Coronary artery (tissue), 2 donors: ENCODE measurements around the gene RAB27A.
A peak's percentile ranks its signal among the peaks of the same experiment; 100 is the strongest.
"Not testable (repeated sequence)": the region's sequence is repeated elsewhere in the genome, so short reads cannot be mapped to it uniquely, and the experiment has no call there.

Experiments
- DNase-seq: peaks from one replicate; pipeline ENCODE4 v3.0.0-alpha.2; 2017; ENCODE audit warnings: low spot score
- H3K27ac ChIP-seq, 2 donors: fragments of 200-600 bp; sonication (generic); one replicate each; pipeline ENCODE4 v1.5.1; 2016 to 2019
- H3K4me3 ChIP-seq: fragments of 200-600 bp; sonication (generic); 2 replicates; pipeline ENCODE4 v1.5.1; 2016; ENCODE audit warnings: mild to moderate bottlenecking, moderate library complexity
- CTCF ChIP-seq: fragments of 200-600 bp; sonication (generic); IDR thresholded peaks from one replicate; pipeline ENCODE4 v1.5.1; 2019; ENCODE audit warnings: antibody characterized with exemption

Gene RAB27A

GRCh38 chr15:55288006-55288717 is 1.5 kb downstream of the RAB27A start:
- Histone ChIP-seq H3K27ac (no peak overlapping the region), H3K4me3 (peak overlapping the region; percentile 84)
- no peak for DNase-seq
- TF ChIP-seq CTCF: no peak

GRCh38 chr15:55286442-55287189 is 3.0 kb downstream of the RAB27A start:
- not testable (repeated sequence) for H3K27ac ChIP-seq, H3K4me3 ChIP-seq, DNase-seq

GRCh38 chr15:55284426-55284825 is 5.2 kb downstream of the RAB27A start:
- no peak for DNase-seq
- no peak for TF ChIP-seq CTCF
- Histone ChIP-seq H3K4me3 (no peak overlapping the region), H3K27ac (no peak overlapping the region)

- DNase-seq: no peak
- TF ChIP-seq CTCF: no peak
- H3K27ac ChIP-seq: no peak overlapping the region
- H3K4me3 ChIP-seq: no peak overlapping the region
Observed at GRCh38 chr15:55283379-55284147, 6.0 kb downstream of the RAB27A start.

- no peak for TF ChIP-seq CTCF
- peak overlapping the region; percentile 18 for H3K4me3 ChIP-seq
- DNase-seq: no peak
Observed at GRCh38 chr15:55282284-55282833, 7.3 kb downstream of the RAB27A start.

GRCh38 chr15:55281517-55282228 is 7.9 kb downstream of the RAB27A start:
- Histone ChIP-seq H3K4me3 (no peak overlapping the region), H3K27ac (peak overlapping the region in 1 of 2 donors; percentile 52)
- no peak for DNase-seq
- no peak for TF ChIP-seq CTCF

More at GRCh38 chr15:55282284-55282833, 7.3 kb downstream of the RAB27A start:
- H3K27ac ChIP-seq: peak overlapping the region in 1 of 2 donors; percentile 52

GRCh38 chr15:55280589-55280988 is 9.0 kb downstream of the RAB27A start:
- H3K27ac ChIP-seq, DNase-seq, H3K4me3 ChIP-seq: not testable (repeated sequence)
